Transverse colon (tissue), 4 donors: ENCODE results near the gene FBXL16.

Source experiments
- EP300 ChIP-seq: sonication (generic); formaldehyde crosslinking; IDR thresholded peaks from one replicate; pipeline ENCODE4 v1.6.1; 2017; ENCODE audit warnings: antibody characterized with exemption, low read depth
- POLR2AphosphoS5 ChIP-seq, 3 donors: sonication (generic); formaldehyde crosslinking; IDR thresholded peaks; one replicate each; pipeline ENCODE4 v1.6.1; 2016; ENCODE audit warnings: antibody characterized with exemption in 3 of 3
- TF ChIP-seq, protein P1 (sequence below), 5 experiments: fragments of 200-600 bp in 3 of 5; fragments of 450-650 bp in 2 of 5; sonication (generic) in 3 of 5; IDR thresholded peaks; 1 replicate in 2 of 5; 2 replicates in 3 of 5; pipeline ENCODE4 v1.5.1; 2016 to 2017; ENCODE audit warnings: antibody characterized with exemption in 5 of 5, inconsistent platforms in 3 of 5, mild to moderate bottlenecking in 2 of 5, moderate library complexity in 1 of 5

DNA sequence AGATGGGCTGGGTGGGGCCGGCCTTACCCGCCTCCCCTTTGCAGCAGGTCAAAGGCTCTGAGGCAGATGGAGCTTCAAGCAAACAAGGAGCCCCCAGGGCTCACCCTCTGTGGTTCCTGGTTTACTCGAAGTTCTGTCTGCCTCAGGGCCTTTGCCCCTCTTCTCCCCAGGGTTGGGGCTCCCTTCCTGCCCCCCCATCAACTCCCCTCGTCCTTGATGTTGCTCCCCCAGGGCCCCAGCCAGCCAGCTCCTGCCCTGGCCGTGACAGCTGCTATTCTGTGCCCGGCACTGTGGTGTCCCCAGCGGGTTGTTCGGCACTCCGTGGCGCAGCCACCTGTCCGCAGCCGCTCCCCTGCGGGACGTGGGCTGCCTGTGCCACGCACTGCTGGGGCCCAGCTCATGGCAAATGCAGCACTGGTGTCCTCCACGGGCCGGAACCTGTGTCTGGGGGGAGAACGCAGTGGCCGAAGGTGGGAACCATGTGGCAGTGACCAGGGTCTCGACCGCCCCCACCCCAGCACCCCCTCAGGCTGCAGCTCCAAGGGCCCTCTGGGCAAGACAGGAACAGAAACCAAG lies 5.0 kb upstream of the FBXL16 start:
- TF ChIP-seq, protein P1, sequence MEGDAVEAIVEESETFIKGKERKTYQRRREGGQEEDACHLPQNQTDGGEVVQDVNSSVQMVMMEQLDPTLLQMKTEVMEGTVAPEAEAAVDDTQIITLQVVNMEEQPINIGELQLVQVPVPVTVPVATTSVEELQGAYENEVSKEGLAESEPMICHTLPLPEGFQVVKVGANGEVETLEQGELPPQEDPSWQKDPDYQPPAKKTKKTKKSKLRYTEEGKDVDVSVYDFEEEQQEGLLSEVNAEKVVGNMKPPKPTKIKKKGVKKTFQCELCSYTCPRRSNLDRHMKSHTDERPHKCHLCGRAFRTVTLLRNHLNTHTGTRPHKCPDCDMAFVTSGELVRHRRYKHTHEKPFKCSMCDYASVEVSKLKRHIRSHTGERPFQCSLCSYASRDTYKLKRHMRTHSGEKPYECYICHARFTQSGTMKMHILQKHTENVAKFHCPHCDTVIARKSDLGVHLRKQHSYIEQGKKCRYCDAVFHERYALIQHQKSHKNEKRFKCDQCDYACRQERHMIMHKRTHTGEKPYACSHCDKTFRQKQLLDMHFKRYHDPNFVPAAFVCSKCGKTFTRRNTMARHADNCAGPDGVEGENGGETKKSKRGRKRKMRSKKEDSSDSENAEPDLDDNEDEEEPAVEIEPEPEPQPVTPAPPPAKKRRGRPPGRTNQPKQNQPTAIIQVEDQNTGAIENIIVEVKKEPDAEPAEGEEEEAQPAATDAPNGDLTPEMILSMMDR (IDR thresholded peaks at IDR 0.05) = no peak
- TF ChIP-seq EP300 (no peak), POLR2AphosphoS5 (IDR thresholded peaks at IDR 0.05) (no peak)
